ENCODE data around the gene SIM2. TPM values are rescaled to one million over a fixed set of nuclear protein-coding genes. Genes with fewer than 3 reads are reported as not detected.

SIM2 gene
- total RNA-seq, 4 donors from 2014 or later, result 0.36 TPM; not detected in 3

DNA sequence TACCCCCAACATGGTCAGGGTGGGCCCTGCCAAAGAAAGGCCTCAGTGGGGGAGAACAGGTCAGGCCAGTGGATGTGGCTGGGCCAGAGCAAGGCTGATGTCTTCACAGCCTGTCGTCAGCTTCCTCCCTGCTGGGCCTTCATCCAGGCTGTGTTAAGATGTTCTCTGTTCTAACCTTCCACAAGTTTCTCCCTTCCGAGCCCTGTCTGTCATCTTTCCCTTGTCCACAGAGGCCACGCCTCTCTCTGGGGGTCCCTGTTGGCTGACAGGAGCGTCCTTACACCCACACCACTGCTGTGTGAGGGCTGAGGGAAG lies 36.2 kb downstream of the SIM2 start:
- intact Hi-C loops (cut with DNase I; ENCODE audit: low total_unique reads), result loop anchor here (5.0 kb wide), 1 partner anchor 1913 kb away; no protein-coding TSS in a partner anchor
- no peak overlapping the region for H3K4me3 ChIP-seq (ENCODE audit: low read depth, poor library complexity, severe bottlenecking)
- TF ChIP-seq POLR2A (IDR thresholded peaks at IDR 0.05), result no peak
- TF ChIP-seq, protein P1, sequence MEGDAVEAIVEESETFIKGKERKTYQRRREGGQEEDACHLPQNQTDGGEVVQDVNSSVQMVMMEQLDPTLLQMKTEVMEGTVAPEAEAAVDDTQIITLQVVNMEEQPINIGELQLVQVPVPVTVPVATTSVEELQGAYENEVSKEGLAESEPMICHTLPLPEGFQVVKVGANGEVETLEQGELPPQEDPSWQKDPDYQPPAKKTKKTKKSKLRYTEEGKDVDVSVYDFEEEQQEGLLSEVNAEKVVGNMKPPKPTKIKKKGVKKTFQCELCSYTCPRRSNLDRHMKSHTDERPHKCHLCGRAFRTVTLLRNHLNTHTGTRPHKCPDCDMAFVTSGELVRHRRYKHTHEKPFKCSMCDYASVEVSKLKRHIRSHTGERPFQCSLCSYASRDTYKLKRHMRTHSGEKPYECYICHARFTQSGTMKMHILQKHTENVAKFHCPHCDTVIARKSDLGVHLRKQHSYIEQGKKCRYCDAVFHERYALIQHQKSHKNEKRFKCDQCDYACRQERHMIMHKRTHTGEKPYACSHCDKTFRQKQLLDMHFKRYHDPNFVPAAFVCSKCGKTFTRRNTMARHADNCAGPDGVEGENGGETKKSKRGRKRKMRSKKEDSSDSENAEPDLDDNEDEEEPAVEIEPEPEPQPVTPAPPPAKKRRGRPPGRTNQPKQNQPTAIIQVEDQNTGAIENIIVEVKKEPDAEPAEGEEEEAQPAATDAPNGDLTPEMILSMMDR (IDR thresholded peaks at IDR 0.05), result no peak
- WGBS, 2 donors, result 90% methylated on average over 3 of the region's 4 CpGs
- no peak for DNase-seq (ENCODE audit: low spot score in 2 of 2)

- DNase-seq (ENCODE audit: low spot score in 2 of 2), result peak in 1 of 2 donors; percentile 75
- intact Hi-C loops (cut with DNase I; ENCODE audit: low total_unique reads), result loop anchor here (5.0 kb wide), 1 partner anchor 1914 kb away; no protein-coding TSS in a partner anchor
- WGBS, 2 donors, result 82 to 89% methylated on average over 7 to 15 of the region's 15 CpGs
- no peak for TF ChIP-seq POLR2A (IDR thresholded peaks at IDR 0.05)
- TF ChIP-seq, protein P1 (IDR thresholded peaks at IDR 0.05), result no peak
- H3K4me3 ChIP-seq (ENCODE audit: low read depth, poor library complexity, severe bottlenecking), result no peak overlapping the region
Measured at GRCh38 chr21:36735724-36736320, 36.9 kb downstream of the SIM2 start.

GRCh38 chr21:36738489-36739126 lies 39.7 kb downstream of the SIM2 start:
- TF ChIP-seq POLR2A (IDR thresholded peaks at IDR 0.05), result no peak
- TF ChIP-seq, protein P1 (IDR thresholded peaks at IDR 0.05), result no peak
- intact Hi-C loops (cut with DNase I; ENCODE audit: low total_unique reads), result loop anchor here (5.0 kb wide), 1 partner anchor 1916 kb away; no protein-coding TSS in a partner anchor
- peak in 1 of 2 donors; percentile 66 for DNase-seq (ENCODE audit: low spot score in 2 of 2)
- 75 to 79% methylated on average over 12 of the region's 12 CpGs for WGBS, 2 donors
- no peak overlapping the region for H3K4me3 ChIP-seq (ENCODE audit: low read depth, poor library complexity, severe bottlenecking)

GRCh38 chr21:36741506-36741905 lies 42.6 kb downstream of the SIM2 start:
- DNase-seq (ENCODE audit: low spot score in 2 of 2), result no peak
- no peak for TF ChIP-seq POLR2A (IDR thresholded peaks at IDR 0.05)
- TF ChIP-seq, protein P1 (IDR thresholded peaks at IDR 0.05), result no peak
- intact Hi-C loops (cut with DNase I; ENCODE audit: low total_unique reads), result loop anchor here (10.0 kb wide), 1 partner anchor 183 kb away; no protein-coding TSS in a partner anchor
- WGBS, 2 donors, result 73 to 78% methylated on average over 21 of the region's 21 CpGs
- no peak overlapping the region for H3K4me3 ChIP-seq (ENCODE audit: low read depth, poor library complexity, severe bottlenecking)

DNA sequence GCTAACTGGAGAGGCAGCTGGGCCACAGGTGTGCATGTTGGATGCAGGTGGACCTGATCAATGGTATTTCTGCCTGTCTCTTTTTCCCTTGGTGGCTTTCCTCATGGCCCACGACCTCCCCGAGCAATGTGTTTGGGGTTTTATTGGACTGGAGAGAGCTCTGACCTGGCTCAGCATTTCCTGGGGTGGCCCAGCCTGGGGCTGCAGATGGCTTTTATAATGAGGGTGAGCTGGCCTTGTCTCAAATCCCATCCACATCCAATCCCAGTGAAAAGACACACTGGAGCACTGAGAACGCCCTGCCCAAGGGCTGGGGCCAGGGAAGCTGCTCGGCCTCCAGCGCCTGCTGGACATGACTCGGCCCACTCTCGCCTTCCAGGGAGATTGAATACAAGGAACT lies 44.1 kb downstream of the SIM2 start:
- no peak overlapping the region for H3K4me3 ChIP-seq (ENCODE audit: low read depth, poor library complexity, severe bottlenecking)
- no peak for DNase-seq (ENCODE audit: low spot score in 2 of 2)
- TF ChIP-seq POLR2A (IDR thresholded peaks at IDR 0.05), result no peak
- TF ChIP-seq, protein P1 (IDR thresholded peaks at IDR 0.05), result no peak
- 91 to 92% methylated on average over 7 of the region's 7 CpGs for WGBS, 2 donors
- intact Hi-C loops (cut with DNase I; ENCODE audit: low total_unique reads), result loop anchor here (10.0 kb wide), 1 partner anchor 182 kb away; no protein-coding TSS in a partner anchor

Data from lower leg skin (tissue), 4 donors.